Neural cell (in vitro differentiated cells): ENCODE results near the gene ACYP2. TPM values are rescaled to one million over a fixed set of nuclear protein-coding genes. Genes with fewer than 3 reads are reported as not detected.

Experiments used
- H2AFZ ChIP-seq: fragments of 200-600, 300-800 bp; sonication (generic), shearing (Covaris generic); 2 replicates; pipeline ENCODE4 v1.6.0; 2014; ENCODE audit warnings: low read depth, mild to moderate bottlenecking, antibody characterized with exemption, low read length, moderate library complexity
- H3F3A ChIP-seq: fragments of 200-600 bp; shearing (Covaris generic); 2 replicates; pipeline ENCODE4 v1.6.1; 2016; ENCODE audit warnings: mild to moderate bottlenecking, moderate library complexity, mixed read lengths, antibody characterized with exemption, low read length; ENCODE audit not compliant: insufficient read depth, poor library complexity, severe bottlenecking
- H3K27ac ChIP-seq: fragments of 200-600, 300-800 bp; sonication (generic), shearing (Covaris generic); 2 replicates; pipeline ENCODE4 v1.5.1; 2014; ENCODE audit warnings: mild to moderate bottlenecking, low read length, moderate library complexity
- H3K27me3 ChIP-seq: fragments of 300-800, 200-600 bp; sonication (generic), shearing (Covaris generic); 2 replicates; pipeline ENCODE4 v1.6.0; 2014; ENCODE audit warnings: mild to moderate bottlenecking, low read depth, low read length, moderate library complexity; ENCODE audit not compliant: insufficient read depth
- H3K36me3 ChIP-seq: fragments of 300-800, 200-600 bp; sonication (generic), shearing (Covaris generic); 2 replicates; pipeline ENCODE4 v1.5.1; 2014; ENCODE audit warnings: mild to moderate bottlenecking, antibody characterized with exemption, low read length, moderate library complexity; ENCODE audit not compliant: insufficient read depth
- H3K4me2 ChIP-seq: fragments of 300-800, 200-600 bp; sonication (generic), shearing (Covaris generic); 2 replicates; pipeline ENCODE4 v1.6.0; 2014; ENCODE audit warnings: mild to moderate bottlenecking, low read length
- H3K4me3 ChIP-seq: fragments of 300-800, 200-600 bp; sonication (generic), shearing (Covaris generic); 2 replicates; pipeline ENCODE4 v1.5.1; 2014; ENCODE audit warnings: mild to moderate bottlenecking, low read length, moderate library complexity
- H3K79me2 ChIP-seq: fragments of 200-600 bp; shearing (Covaris generic); replicated peaks from 2 replicates; pipeline ENCODE4 v1.6.0; 2014; ENCODE audit warnings: mild to moderate bottlenecking, low read length, moderate library complexity; ENCODE audit not compliant: insufficient read depth
- H3K9ac ChIP-seq: fragments of 300-800, 200-600 bp; sonication (generic), shearing (Covaris generic); 2 replicates; pipeline ENCODE4 v1.6.1; 2016; ENCODE audit warnings: mild to moderate bottlenecking, low read length, mixed read lengths
- H3K9me2 ChIP-seq: fragments of 200-600 bp; shearing (Covaris generic); 2 replicates; pipeline ENCODE4 v1.6.1; 2016; ENCODE audit warnings: mild to moderate bottlenecking, low read length, mixed read lengths; ENCODE audit not compliant: insufficient read depth
- H3K9me3 ChIP-seq: fragments of 200-600, 300-800 bp; sonication (generic), shearing (Covaris generic); 2 replicates; pipeline ENCODE4 v1.6.1; 2016; ENCODE audit warnings: mild to moderate bottlenecking, mixed run types, low read length, moderate library complexity, mixed read lengths
- H4K20me1 ChIP-seq: fragments of 200-600 bp; shearing (Covaris generic); 2 replicates; pipeline ENCODE4 v1.6.1; 2016; ENCODE audit warnings: mild to moderate bottlenecking, mixed run types; ENCODE audit not compliant: insufficient read depth
- EP300 ChIP-seq: fragments of 450-650 bp; conservative IDR thresholded peaks from 2 replicates; pipeline ENCODE4 v1.6.1; 2014; ENCODE audit warnings: antibody characterized with exemption, mild to moderate bottlenecking, moderate library complexity; ENCODE audit not compliant: poor library complexity, severe bottlenecking
- EZH2 ChIP-seq: fragments of 200-600, 300-800 bp; shearing (Covaris generic), sonication (generic); IDR thresholded peaks from 2 replicates; pipeline ENCODE4 v1.6.1; 2014; ENCODE audit warnings: antibody characterized with exemption, low read length, borderline replicate concordance, mild to moderate bottlenecking; ENCODE audit not compliant: insufficient read depth, poor library complexity, severe bottlenecking
- MXI1 ChIP-seq: fragments of 450-650 bp; conservative IDR thresholded peaks from 2 replicates; pipeline ENCODE4 v1.6.1; 2014; ENCODE audit warnings: antibody characterized with exemption, mild to moderate bottlenecking; ENCODE audit not compliant: poor library complexity, severe bottlenecking
- POLR2AphosphoS5 ChIP-seq: IDR thresholded peaks from 2 replicates; pipeline ENCODE4 v1.6.1; 2012
- RAD21 ChIP-seq: fragments of 450-650 bp; conservative IDR thresholded peaks from 2 replicates; pipeline ENCODE4 v1.6.1; 2014; ENCODE audit warnings: antibody characterized with exemption, mild to moderate bottlenecking, moderate library complexity
- SMC3 ChIP-seq: fragments of 450-650 bp; conservative IDR thresholded peaks from 2 replicates; pipeline ENCODE4 v1.6.1; 2014; ENCODE audit warnings: antibody characterized with exemption, mild to moderate bottlenecking, moderate library complexity; ENCODE audit not compliant: poor library complexity
- TAF1 ChIP-seq: IDR thresholded peaks from 2 replicates; pipeline ENCODE4 v1.6.1; 2012; ENCODE audit warnings: low read depth
- polyA plus RNA-seq: library from polyadenylated mRNA; depleted of rRNA; stranded (reverse); fragments of >200 nt; gene quantifications from 2 replicates; pipeline ENCODE4 v1.2.3, GENCODE V29; 2014
- TF ChIP-seq, protein P1 (sequence below): fragments of 450-650 bp; IDR thresholded peaks from 2 replicates; pipeline ENCODE4 v1.5.1; 2014; ENCODE audit warnings: antibody characterized with exemption, mild to moderate bottlenecking, moderate library complexity; ENCODE audit not compliant: poor library complexity, severe bottlenecking
- TF ChIP-seq, protein P2 (sequence below): IDR thresholded peaks from 2 replicates; pipeline ENCODE4 v1.6.1; 2012; ENCODE audit warnings: borderline replicate concordance

Gene ACYP2
- polyA plus RNA-seq, 1 donor from 2014 or later: 48.2 TPM

DNA sequence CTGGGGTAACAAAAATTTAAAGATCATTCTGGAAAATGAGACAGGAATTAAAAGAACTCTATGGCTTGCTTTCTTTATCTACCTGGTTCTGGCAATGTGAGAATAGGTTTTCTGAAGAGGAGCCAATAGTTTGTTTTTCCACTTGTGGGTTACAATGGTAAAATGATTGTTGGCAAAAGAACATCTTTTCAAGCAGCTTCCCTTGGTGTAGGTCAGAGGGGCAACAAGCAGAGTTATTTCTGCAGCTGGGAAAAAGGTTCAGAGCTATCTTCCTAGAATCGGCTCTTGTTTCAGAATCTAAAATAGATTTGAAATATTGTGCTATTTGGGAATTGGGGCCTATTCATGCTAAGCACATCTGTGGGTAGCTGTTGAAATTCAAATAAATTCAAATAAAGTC lies 152.2 kb downstream of the ACYP2 start:
- Histone ChIP-seq H3K36me3 (no peaks in the 10 kb centered on the region), H3K9me2 (no peaks in the 10 kb centered on the region), H4K20me1 (no peaks in the 10 kb centered on the region), H3K27ac (no peak overlapping the region), H3K4me3 (no peak overlapping the region), H3K9ac (no peak overlapping the region), H3K79me2 (no peaks in the 10 kb centered on the region), H3F3A (no peaks in the 10 kb centered on the region), H3K27me3 (no peaks in the 10 kb centered on the region), H3K9me3 (no peaks in the 10 kb centered on the region), H3K4me2 (no peak overlapping the region), H2AFZ (no peak overlapping the region)
- TF ChIP-seq, protein P1, sequence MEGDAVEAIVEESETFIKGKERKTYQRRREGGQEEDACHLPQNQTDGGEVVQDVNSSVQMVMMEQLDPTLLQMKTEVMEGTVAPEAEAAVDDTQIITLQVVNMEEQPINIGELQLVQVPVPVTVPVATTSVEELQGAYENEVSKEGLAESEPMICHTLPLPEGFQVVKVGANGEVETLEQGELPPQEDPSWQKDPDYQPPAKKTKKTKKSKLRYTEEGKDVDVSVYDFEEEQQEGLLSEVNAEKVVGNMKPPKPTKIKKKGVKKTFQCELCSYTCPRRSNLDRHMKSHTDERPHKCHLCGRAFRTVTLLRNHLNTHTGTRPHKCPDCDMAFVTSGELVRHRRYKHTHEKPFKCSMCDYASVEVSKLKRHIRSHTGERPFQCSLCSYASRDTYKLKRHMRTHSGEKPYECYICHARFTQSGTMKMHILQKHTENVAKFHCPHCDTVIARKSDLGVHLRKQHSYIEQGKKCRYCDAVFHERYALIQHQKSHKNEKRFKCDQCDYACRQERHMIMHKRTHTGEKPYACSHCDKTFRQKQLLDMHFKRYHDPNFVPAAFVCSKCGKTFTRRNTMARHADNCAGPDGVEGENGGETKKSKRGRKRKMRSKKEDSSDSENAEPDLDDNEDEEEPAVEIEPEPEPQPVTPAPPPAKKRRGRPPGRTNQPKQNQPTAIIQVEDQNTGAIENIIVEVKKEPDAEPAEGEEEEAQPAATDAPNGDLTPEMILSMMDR: no peak
- no peak for TF ChIP-seq POLR2AphosphoS5
- no peak for TF ChIP-seq SMC3
- no peak for TF ChIP-seq EP300

DNA sequence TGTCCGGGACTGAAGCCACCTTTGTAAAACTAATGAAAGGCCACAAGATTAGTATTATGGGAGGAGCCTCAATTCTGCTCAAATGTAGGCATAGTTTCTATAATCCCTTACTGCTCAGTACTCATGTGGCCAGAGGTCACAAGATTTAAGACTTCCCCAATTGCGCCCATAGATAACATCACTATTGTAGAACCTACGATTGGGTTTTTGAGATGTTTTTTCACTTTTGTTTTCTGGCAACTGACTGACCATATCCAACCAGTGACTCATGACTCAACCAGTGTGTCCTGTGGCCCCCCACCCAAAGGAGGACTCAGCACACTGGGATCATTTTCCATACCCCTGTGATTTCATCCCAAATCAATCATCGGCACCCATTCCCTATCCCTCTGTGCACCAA lies 155.8 kb downstream of the ACYP2 start:
- no peaks in the 10 kb centered on the region for H3K9me3 ChIP-seq

More for the DNA sequence above, 155.8 kb downstream of the ACYP2 start:
- Histone ChIP-seq H3K4me3 (no peak overlapping the region), H3K79me2 (no peaks in the 10 kb centered on the region), H3K27me3 (no peaks in the 10 kb centered on the region), H3K4me2 (no peak overlapping the region), H3K9me2 (no peaks in the 10 kb centered on the region), H3K36me3 (no peaks in the 10 kb centered on the region), H4K20me1 (no peaks in the 10 kb centered on the region), H3F3A (no peaks in the 10 kb centered on the region), H2AFZ (no peak overlapping the region), H3K27ac (no peak overlapping the region), H3K9ac (no peak overlapping the region)
- TF ChIP-seq SMC3 (no peak), RAD21 (no peak), POLR2AphosphoS5 (no peak), MXI1 (no peak), EP300 (no peak), TAF1 (no peak), EZH2 (no peak)
- TF ChIP-seq, protein P2, sequence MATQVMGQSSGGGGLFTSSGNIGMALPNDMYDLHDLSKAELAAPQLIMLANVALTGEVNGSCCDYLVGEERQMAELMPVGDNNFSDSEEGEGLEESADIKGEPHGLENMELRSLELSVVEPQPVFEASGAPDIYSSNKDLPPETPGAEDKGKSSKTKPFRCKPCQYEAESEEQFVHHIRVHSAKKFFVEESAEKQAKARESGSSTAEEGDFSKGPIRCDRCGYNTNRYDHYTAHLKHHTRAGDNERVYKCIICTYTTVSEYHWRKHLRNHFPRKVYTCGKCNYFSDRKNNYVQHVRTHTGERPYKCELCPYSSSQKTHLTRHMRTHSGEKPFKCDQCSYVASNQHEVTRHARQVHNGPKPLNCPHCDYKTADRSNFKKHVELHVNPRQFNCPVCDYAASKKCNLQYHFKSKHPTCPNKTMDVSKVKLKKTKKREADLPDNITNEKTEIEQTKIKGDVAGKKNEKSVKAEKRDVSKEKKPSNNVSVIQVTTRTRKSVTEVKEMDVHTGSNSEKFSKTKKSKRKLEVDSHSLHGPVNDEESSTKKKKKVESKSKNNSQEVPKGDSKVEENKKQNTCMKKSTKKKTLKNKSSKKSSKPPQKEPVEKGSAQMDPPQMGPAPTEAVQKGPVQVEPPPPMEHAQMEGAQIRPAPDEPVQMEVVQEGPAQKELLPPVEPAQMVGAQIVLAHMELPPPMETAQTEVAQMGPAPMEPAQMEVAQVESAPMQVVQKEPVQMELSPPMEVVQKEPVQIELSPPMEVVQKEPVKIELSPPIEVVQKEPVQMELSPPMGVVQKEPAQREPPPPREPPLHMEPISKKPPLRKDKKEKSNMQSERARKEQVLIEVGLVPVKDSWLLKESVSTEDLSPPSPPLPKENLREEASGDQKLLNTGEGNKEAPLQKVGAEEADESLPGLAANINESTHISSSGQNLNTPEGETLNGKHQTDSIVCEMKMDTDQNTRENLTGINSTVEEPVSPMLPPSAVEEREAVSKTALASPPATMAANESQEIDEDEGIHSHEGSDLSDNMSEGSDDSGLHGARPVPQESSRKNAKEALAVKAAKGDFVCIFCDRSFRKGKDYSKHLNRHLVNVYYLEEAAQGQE: no peak
- TF ChIP-seq, protein P1: no peak
